Transverse colon (tissue), 4 donors: ENCODE results near the gene LPCAT1. TPM values are rescaled to one million over a fixed set of nuclear protein-coding genes. Genes with fewer than 3 reads are reported as not detected.
"Not testable (repeated sequence)": the region's sequence is repeated elsewhere in the genome, so short reads cannot be mapped to it uniquely, and the experiment has no call there.

Source experiments
- DNase-seq: peaks from one replicate; pipeline ENCODE4 v3.0.0-alpha.2; 2019
- H3K27ac ChIP-seq, 4 donors: fragments of 200-600 bp; sonication (generic); 2 replicates each; pipeline ENCODE4 v1.5.1; 2016 to 2018; ENCODE audit warnings: inconsistent platforms in 4 of 4
- H3K27me3 ChIP-seq: fragments of 200-600 bp; sonication (generic); 2 replicates; pipeline ENCODE4 v1.5.1; 2017; ENCODE audit warnings: inconsistent platforms
- H3K36me3 ChIP-seq, 4 donors: fragments of 200-600 bp; sonication (generic); 2 replicates each; pipeline ENCODE4 v1.5.1; 2017 to 2019; ENCODE audit warnings: inconsistent platforms in 4 of 4
- H3K4me1 ChIP-seq, 4 donors: fragments of 200-600 bp; sonication (generic); 2 replicates each; pipeline ENCODE4 v1.5.1; 2017 to 2020; ENCODE audit warnings: inconsistent platforms in 4 of 4
- H3K4me3 ChIP-seq, 4 donors: fragments of 200-600 bp; sonication (generic); 1 replicate in 1 of 4; 2 replicates in 3 of 4; pipeline versions ENCODE4 v1.5.1 to v1.6.1; 2017 to 2019; ENCODE audit warnings: inconsistent platforms in 4 of 4
- H3K9me3 ChIP-seq, 2 donors: fragments of 200-600 bp; sonication (generic); 2 replicates each; pipeline ENCODE4 v1.5.1; 2017 to 2019; ENCODE audit warnings: inconsistent platforms in 2 of 2
- EP300 ChIP-seq: sonication (generic); formaldehyde crosslinking; IDR thresholded peaks from one replicate; pipeline ENCODE4 v1.6.1; 2017; ENCODE audit warnings: antibody characterized with exemption, low read depth
- POLR2A ChIP-seq: fragments of 450-650 bp; IDR thresholded peaks from one replicate; pipeline ENCODE4 v1.6.1; 2016; ENCODE audit warnings: antibody characterized with exemption, mild to moderate bottlenecking, moderate library complexity
- POLR2AphosphoS5 ChIP-seq, 3 donors: sonication (generic); formaldehyde crosslinking; IDR thresholded peaks; one replicate each; pipeline ENCODE4 v1.6.1; 2016; ENCODE audit warnings: antibody characterized with exemption in 3 of 3
- WGBS, 2 donors: methylation state at CpG; one replicate each; pipeline ENCODE4 v1.1.5; 2018; ENCODE audit warnings: low coverage in 1 of 2; 5-methylcytosine and 5-hydroxymethylcytosine counted together
- in situ Hi-C, 4 donors: fragments of 200-750 bp; cut with MboI; loops; one replicate each; pipeline versions ENCODE4 v1.15.0 to v1.15.1; 2017; ENCODE audit warnings: low sequenced_read_pairs in 3 of 4, low pct_ligation_motif_present in 1 of 4, low pct_unique_long_range_greater_than_20kb in 1 of 4
- intact Hi-C: fragments of 100-400 bp; cut with DNase I; formaldehyde crosslinking; loops from one replicate; pipeline ENCODE4 v1.15.1; 2023; ENCODE audit warnings: low total_unique reads
- total RNA-seq, 4 donors: library from RNA; depleted of rRNA; stranded (reverse); fragments of >200 nt; gene quantifications; one replicate each; pipeline ENCODE4 v1.1.0, GENCODE V29; 2016
- TF ChIP-seq, protein P1 (sequence below), 5 experiments: fragments of 200-600 bp in 3 of 5; fragments of 450-650 bp in 2 of 5; sonication (generic) in 3 of 5; IDR thresholded peaks; 1 replicate in 2 of 5; 2 replicates in 3 of 5; pipeline ENCODE4 v1.5.1; 2016 to 2017; ENCODE audit warnings: antibody characterized with exemption in 5 of 5, inconsistent platforms in 3 of 5, mild to moderate bottlenecking in 2 of 5, moderate library complexity in 1 of 5

Gene LPCAT1
- total RNA-seq, 4 donors from 2014 or later, result 10.0 to 50.5 (median 21.0) TPM

DNA sequence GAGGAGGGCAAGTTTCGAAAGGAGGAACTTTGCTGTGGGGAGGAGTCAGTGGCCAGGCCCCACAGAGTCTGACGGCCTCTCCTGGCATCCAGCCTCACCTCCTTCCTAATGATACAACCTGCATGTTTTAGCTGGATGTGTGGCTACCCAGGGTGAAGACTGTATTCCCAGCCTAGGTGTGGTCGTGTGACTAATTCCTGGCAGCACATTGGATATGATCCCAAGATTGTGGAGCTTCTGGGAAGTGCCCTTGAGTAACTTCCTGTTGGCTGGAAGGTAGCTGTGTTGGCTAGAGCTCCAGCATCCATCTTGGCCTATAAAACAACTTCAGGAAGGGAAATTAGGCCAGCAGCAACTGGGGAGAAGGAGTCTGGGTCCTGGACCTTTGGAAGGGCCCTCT, 19.0 kb upstream of the LPCAT1 start:
- intact Hi-C loops (no loop called here), in situ Hi-C loops (no loop called here)
- H3K36me3 ChIP-seq, result no peaks in the 10 kb centered on the region
- TF ChIP-seq, protein P1, sequence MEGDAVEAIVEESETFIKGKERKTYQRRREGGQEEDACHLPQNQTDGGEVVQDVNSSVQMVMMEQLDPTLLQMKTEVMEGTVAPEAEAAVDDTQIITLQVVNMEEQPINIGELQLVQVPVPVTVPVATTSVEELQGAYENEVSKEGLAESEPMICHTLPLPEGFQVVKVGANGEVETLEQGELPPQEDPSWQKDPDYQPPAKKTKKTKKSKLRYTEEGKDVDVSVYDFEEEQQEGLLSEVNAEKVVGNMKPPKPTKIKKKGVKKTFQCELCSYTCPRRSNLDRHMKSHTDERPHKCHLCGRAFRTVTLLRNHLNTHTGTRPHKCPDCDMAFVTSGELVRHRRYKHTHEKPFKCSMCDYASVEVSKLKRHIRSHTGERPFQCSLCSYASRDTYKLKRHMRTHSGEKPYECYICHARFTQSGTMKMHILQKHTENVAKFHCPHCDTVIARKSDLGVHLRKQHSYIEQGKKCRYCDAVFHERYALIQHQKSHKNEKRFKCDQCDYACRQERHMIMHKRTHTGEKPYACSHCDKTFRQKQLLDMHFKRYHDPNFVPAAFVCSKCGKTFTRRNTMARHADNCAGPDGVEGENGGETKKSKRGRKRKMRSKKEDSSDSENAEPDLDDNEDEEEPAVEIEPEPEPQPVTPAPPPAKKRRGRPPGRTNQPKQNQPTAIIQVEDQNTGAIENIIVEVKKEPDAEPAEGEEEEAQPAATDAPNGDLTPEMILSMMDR (IDR thresholded peaks at IDR 0.05), result no peak
- TF ChIP-seq POLR2AphosphoS5 (IDR thresholded peaks at IDR 0.05), result peak; percentile 9 to 36 (median 28)
- TF ChIP-seq EP300, result peak; percentile 33
- TF ChIP-seq POLR2A, result no peak
- no peaks in the 10 kb centered on the region for H3K27me3 ChIP-seq
- H3K9me3 ChIP-seq, result no peaks in the 10 kb centered on the region
- H3K4me3 ChIP-seq, result no peak overlapping the region
- peak overlapping the region in 2 of 4 donors; percentile 9 to 41 for H3K27ac ChIP-seq
- H3K4me1 ChIP-seq, result peaks cover 0 to 6% (median 0%) of the 10 kb centered on the region in 4 donors
- DNase-seq, result peak; percentile 55
- WGBS, 2 donors, result 44% methylated on average over 3 of the region's 3 CpGs; no CpG with 5 or more reads in 1 of the 2 donors

DNA sequence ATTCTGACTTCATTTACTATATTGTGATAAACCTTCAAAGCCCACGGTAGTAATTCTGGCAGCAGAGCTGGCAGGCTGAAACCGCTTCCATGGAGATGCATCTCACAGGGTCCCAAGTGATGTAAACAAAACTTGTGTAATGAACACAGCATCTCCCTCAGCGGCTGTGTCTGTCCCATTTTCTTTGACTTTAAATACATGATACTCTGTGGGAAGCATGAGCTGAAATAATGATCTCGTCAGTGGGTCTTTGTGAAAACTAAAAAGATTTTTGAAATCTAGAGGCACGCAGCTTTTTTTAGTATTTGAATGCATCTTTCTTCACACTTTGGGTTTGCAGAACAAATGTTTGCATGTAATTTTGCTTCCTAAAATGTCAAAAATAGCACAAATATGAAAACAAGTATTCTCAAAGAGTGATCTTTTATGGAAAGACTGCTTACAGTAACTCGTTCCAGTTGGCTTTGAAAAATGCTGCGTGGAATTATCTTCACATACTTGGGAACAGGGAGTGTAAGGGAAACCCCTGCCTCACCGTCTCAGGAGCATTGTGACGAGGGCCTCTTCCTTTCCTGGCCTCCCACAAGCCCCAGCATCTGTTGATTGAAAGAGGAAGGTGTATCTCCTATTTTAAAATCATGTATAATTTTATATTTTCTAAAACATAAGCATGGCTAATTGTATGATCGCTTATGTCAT, 18.1 kb upstream of the LPCAT1 start:
- intact Hi-C loops (no loop called here), in situ Hi-C loops (no loop called here)
- 59 to 68% methylated on average over 7 to 10 of the region's 10 CpGs for WGBS, 2 donors
- DNase-seq, result no peak
- H3K36me3 ChIP-seq, result no peaks in the 10 kb centered on the region
- peak overlapping the region in 3 of 4 donors; percentile 9 to 41 (median 24) for H3K27ac ChIP-seq
- no peak overlapping the region for H3K4me3 ChIP-seq
- no peaks in the 10 kb centered on the region for H3K27me3 ChIP-seq
- no peaks in the 10 kb centered on the region for H3K9me3 ChIP-seq
- peaks cover 0 to 11% (median 2%) of the 10 kb centered on the region in 4 donors for H3K4me1 ChIP-seq
- TF ChIP-seq, protein P1 (IDR thresholded peaks at IDR 0.05), result no peak
- no peak for TF ChIP-seq EP300
- no peak for TF ChIP-seq POLR2AphosphoS5 (IDR thresholded peaks at IDR 0.05)
- TF ChIP-seq POLR2A, result no peak

DNA sequence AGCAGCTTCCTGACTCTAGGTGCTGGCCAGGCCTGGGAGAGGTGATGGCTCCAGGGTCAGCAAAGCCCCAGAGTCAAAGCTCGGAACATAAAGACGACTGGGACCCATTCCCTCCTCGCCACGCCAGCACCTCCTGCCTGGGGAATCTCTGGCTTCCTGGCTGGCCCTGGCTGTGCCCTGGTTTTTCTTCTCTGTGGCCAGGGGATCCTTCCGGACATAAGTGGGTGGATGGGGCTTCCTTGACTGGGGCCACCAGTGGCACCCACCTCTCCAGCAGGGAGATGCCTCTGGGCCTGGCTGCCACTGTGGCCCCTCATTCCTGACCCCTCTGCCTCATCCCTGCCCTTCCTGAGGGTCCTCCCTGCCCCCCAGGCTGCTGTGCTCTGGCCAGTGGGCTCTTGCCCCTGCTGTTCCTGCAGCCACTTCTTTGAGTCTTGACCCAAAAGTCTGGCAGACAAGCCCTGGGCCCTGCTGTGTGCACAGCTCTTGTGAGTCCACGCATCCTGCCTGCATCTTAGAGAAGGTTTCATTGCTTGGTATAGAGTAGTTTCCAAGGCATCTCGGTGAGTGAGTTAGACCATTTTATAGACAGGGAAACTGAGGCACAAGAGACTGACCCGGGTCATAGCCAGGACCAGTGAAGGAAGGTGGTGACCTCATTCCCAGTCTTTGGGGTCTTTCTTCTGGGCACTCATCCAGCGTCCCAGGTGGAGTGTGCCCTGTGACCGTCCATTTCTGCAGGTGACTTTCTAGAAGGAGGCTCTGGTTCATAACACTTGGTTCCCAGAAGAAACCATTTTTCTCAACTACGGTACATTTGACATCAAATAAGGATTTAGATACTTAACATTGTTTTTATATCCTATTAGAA, 17.3 kb upstream of the LPCAT1 start:
- Histone ChIP-seq H3K27me3 (no peaks in the 10 kb centered on the region), H3K9me3 (no peaks in the 10 kb centered on the region), H3K27ac (no peak overlapping the region), H3K4me3 (no peak overlapping the region), H3K4me1 (peaks cover 0 to 19% (median 4%) of the 10 kb centered on the region in 4 donors), H3K36me3 (no peaks in the 10 kb centered on the region)
- intact Hi-C loops (no loop called here), in situ Hi-C loops (no loop called here)
- 67 to 91% methylated on average over 3 to 11 of the region's 11 CpGs for WGBS, 2 donors
- TF ChIP-seq POLR2A (no peak), POLR2AphosphoS5 (IDR thresholded peaks at IDR 0.05) (no peak), EP300 (no peak)
- TF ChIP-seq, protein P1 (IDR thresholded peaks at IDR 0.05), result no peak
- no peak for DNase-seq

DNA sequence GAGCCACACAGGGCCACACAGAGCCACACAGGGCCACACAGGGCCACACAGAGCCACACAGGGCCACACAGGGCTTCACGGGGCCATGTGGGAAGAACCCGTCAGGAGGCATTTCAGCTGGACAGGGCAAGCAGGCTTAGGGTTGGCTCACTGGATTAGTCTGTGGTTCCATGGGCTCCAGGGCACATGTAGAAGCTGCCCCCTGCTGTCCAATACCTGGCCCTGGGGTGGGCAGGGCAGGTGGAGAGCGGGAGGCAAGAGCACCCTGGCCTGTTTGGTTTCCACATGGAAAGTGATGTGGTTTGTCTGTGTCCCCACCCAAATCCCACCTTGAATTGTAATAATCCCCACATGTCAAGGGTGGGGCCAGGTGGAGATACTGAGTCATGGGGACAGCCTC, 16.4 kb upstream of the LPCAT1 start:
- DNase-seq, result no peak

DNA sequence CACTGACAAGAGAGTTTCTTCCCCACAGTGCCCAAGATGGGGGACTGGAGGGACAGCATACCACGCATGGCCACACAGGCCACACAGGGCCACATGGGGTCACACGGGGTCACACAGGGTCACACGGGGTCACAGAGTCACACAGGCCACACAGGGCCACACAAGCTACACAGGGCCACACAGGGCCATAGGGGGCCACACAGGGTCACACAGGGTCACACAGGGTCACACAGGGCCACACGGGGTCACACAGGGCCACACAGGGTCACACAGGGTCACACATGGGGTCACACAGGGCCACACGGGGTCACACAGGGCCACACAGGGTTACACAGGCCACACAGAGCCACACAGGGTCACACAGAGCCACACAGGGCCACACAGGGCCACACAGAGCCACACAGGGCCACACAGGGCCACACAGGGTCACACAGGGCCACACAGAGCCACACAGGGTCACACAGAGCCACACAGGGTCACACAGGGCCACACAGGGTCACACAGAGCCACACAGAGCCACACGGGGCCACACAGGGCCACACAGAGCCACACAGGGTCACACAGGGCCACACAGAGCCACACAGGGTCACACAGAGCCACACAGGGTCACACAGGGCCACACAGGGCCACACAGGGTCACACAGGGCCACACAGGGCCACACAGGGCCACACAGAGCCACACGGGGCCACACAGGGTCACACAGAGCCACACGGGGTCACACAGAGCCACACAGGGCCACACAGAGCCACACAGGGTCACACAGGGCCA, 15.8 kb upstream of the LPCAT1 start:
- H3K9me3 ChIP-seq, H3K36me3 ChIP-seq, intact Hi-C loops, in situ Hi-C loops, H3K4me3 ChIP-seq, H3K27ac ChIP-seq, DNase-seq, H3K27me3 ChIP-seq: not testable (repeated sequence)
- peaks cover 0 to 27% (median 4%) of the 10 kb centered on the region in 4 donors for H3K4me1 ChIP-seq
- WGBS, 2 donors, result 65 to 74% methylated on average over 3 to 7 of the region's 8 CpGs

More for the DNA sequence above, 16.4 kb upstream of the LPCAT1 start:
- Histone ChIP-seq H3K27me3 (no peaks in the 10 kb centered on the region), H3K27ac (no peak overlapping the region), H3K4me1 (peaks cover 0 to 27% (median 4%) of the 10 kb centered on the region in 4 donors), H3K36me3 (no peaks in the 10 kb centered on the region), H3K9me3 (no peaks in the 10 kb centered on the region), H3K4me3 (no peak overlapping the region)
- intact Hi-C loops (no loop called here), in situ Hi-C loops (no loop called here)
- TF ChIP-seq, protein P1 (IDR thresholded peaks at IDR 0.05), result no peak
- TF ChIP-seq EP300 (no peak), POLR2AphosphoS5 (IDR thresholded peaks at IDR 0.05) (no peak), POLR2A (no peak)
- WGBS, 2 donors, result 100% methylated on average over 3 of the region's 3 CpGs; no CpG with 5 or more reads in 1 of the 2 donors
